Activated naive CD8-positive, alpha-beta T cell treated with anti-CD3 and anti-CD28 coated beads, Interleukin-2, amount 50 U/mL, for 24 hours (primary cell): ENCODE results near the gene OR6K3.
"Not testable (repeated sequence)": the region's sequence is repeated elsewhere in the genome, so short reads cannot be mapped to it uniquely, and the experiment has no call there.

Experiments
- ATAC-seq: fragments of 150-1000 bp; cut with Tn5 transposase; one replicate; pipeline ENCODE4 v1.10.0; 2021
- DNase-seq: peaks from one replicate; pipeline ENCODE4 v3.0.0; 2021
- H3K27ac Mint-ChIP-seq: one replicate; pipeline ENCODE4 v1.8.0; 2021; ENCODE audit warnings: mild to moderate bottlenecking, mixed read lengths
- H3K27me3 Mint-ChIP-seq: one replicate; pipeline ENCODE4 v1.8.0; 2021; ENCODE audit warnings: mixed read lengths
- H3K36me3 Mint-ChIP-seq: one replicate; pipeline ENCODE4 v1.8.0; 2021; ENCODE audit warnings: low read depth, mixed read lengths
- H3K4me1 Mint-ChIP-seq: one replicate; pipeline ENCODE4 v1.8.0; 2021; ENCODE audit warnings: mixed read lengths
- H3K4me3 Mint-ChIP-seq: one replicate; pipeline ENCODE4 v1.8.0; 2021; ENCODE audit warnings: mild to moderate bottlenecking, moderate library complexity, mixed read lengths
- H3K9me3 Mint-ChIP-seq: one replicate; pipeline ENCODE4 v1.8.0; 2021; ENCODE audit warnings: mixed read lengths

Gene OR6K3

GRCh38 chr1:158700552-158700951 is 20.0 kb downstream of the OR6K3 start, which contains the start of gene OR6K2:
TSS of gene OR6K2 (minus strand) at chr1:158700652. CDS start at chr1:158700652, 0 bp downstream.
- Mint-ChIP-seq H3K4me1 (no peaks in the 10 kb centered on the region), H3K9me3 (no peaks in the 10 kb centered on the region), H3K36me3 (no peaks in the 10 kb centered on the region), H3K27ac (no peak within 1 kb of the TSS), H3K27me3 (no peaks in the 10 kb centered on the region), H3K4me3 (no peak within 1 kb of the TSS)
- ATAC-seq = no peak
- DNase-seq = no peak

- H3K4me3 Mint-ChIP-seq = no peak overlapping the region
- H3K4me1 Mint-ChIP-seq = no peaks in the 10 kb centered on the region
- H3K27ac Mint-ChIP-seq = no peak overlapping the region
- peaks cover 4% of the 10 kb centered on the region for H3K9me3 Mint-ChIP-seq
- DNase-seq (no peak), ATAC-seq (no peak)
- no peaks in the 10 kb centered on the region for H3K36me3 Mint-ChIP-seq
- peaks cover 8% of the 10 kb centered on the region for H3K27me3 Mint-ChIP-seq
Measured at GRCh38 chr1:158694596-158694995, 25.9 kb downstream of the OR6K3 start.

- Mint-ChIP-seq H3K36me3 (no peaks in the 10 kb centered on the region), H3K4me3 (no peak overlapping the region), H3K27ac (no peak overlapping the region), H3K9me3 (peaks cover 4% of the 10 kb centered on the region), H3K4me1 (no peaks in the 10 kb centered on the region), H3K27me3 (peaks cover 11% of the 10 kb centered on the region)
- ATAC-seq (no peak), DNase-seq (no peak)
Measured at GRCh38 chr1:158692356-158692755, 28.2 kb downstream of the OR6K3 start.

GRCh38 chr1:158691907-158692306 is 28.6 kb downstream of the OR6K3 start:
- ATAC-seq (no peak), DNase-seq (no peak)
- peaks cover 13% of the 10 kb centered on the region for H3K27me3 Mint-ChIP-seq
- H3K36me3 Mint-ChIP-seq = no peaks in the 10 kb centered on the region
- no peak overlapping the region for H3K27ac Mint-ChIP-seq
- H3K4me3 Mint-ChIP-seq = no peak overlapping the region
- H3K9me3 Mint-ChIP-seq = peaks cover 4% of the 10 kb centered on the region
- H3K4me1 Mint-ChIP-seq = no peaks in the 10 kb centered on the region

- H3K9me3 Mint-ChIP-seq, H3K36me3 Mint-ChIP-seq, ATAC-seq, H3K4me1 Mint-ChIP-seq, H3K4me3 Mint-ChIP-seq, DNase-seq, H3K27ac Mint-ChIP-seq: not testable (repeated sequence)
- peaks cover 16% of the 10 kb centered on the region for H3K27me3 Mint-ChIP-seq
Measured at GRCh38 chr1:158691149-158691548, 29.4 kb downstream of the OR6K3 start.

GRCh38 chr1:158689875-158690274 is 30.6 kb downstream of the OR6K3 start:
- H3K27me3 Mint-ChIP-seq = peaks cover 17% of the 10 kb centered on the region
- H3K4me3 Mint-ChIP-seq = no peak overlapping the region
- ATAC-seq (no peak), DNase-seq (no peak)
- H3K36me3 Mint-ChIP-seq = no peaks in the 10 kb centered on the region
- H3K4me1 Mint-ChIP-seq = no peaks in the 10 kb centered on the region
- H3K9me3 Mint-ChIP-seq = peaks cover 4% of the 10 kb centered on the region
- no peak overlapping the region for H3K27ac Mint-ChIP-seq

GRCh38 chr1:158689110-158689509 is 31.4 kb downstream of the OR6K3 start:
- Mint-ChIP-seq H3K4me1 (no peaks in the 10 kb centered on the region), H3K4me3 (no peak overlapping the region), H3K27me3 (peaks cover 18% of the 10 kb centered on the region), H3K27ac (no peak overlapping the region), H3K36me3 (no peaks in the 10 kb centered on the region), H3K9me3 (peaks cover 4% of the 10 kb centered on the region)
- ATAC-seq (no peak), DNase-seq (no peak)

GRCh38 chr1:158688343-158688742 is 32.2 kb downstream of the OR6K3 start:
- peaks cover 20% of the 10 kb centered on the region for H3K27me3 Mint-ChIP-seq
- not testable (repeated sequence) for H3K36me3 Mint-ChIP-seq, H3K9me3 Mint-ChIP-seq, H3K4me1 Mint-ChIP-seq, ATAC-seq, H3K4me3 Mint-ChIP-seq, H3K27ac Mint-ChIP-seq, DNase-seq

GRCh38 chr1:158687037-158687436 is 33.5 kb downstream of the OR6K3 start:
- H3K27ac Mint-ChIP-seq = no peak overlapping the region
- peaks cover 24% of the 10 kb centered on the region for H3K27me3 Mint-ChIP-seq
- H3K4me1 Mint-ChIP-seq = no peaks in the 10 kb centered on the region
- no peaks in the 10 kb centered on the region for H3K36me3 Mint-ChIP-seq
- ATAC-seq (no peak), DNase-seq (no peak)
- no peak overlapping the region for H3K4me3 Mint-ChIP-seq
- H3K9me3 Mint-ChIP-seq = peaks cover 4% of the 10 kb centered on the region

GRCh38 chr1:158686111-158687009 is 34.2 kb downstream of the OR6K3 start, which contains the start of gene SPTA1:
TSS of gene SPTA1 (minus strand) at chr1:158686715. CDS start at chr1:158686517, 198 bp downstream.
- Mint-ChIP-seq H3K27me3 (peaks cover 24% of the 10 kb centered on the region), H3K9me3 (peaks cover 4% of the 10 kb centered on the region), H3K36me3 (no peaks in the 10 kb centered on the region), H3K27ac (no peak within 1 kb of the TSS), H3K4me1 (no peaks in the 10 kb centered on the region), H3K4me3 (no peak within 1 kb of the TSS)
- no peak for ATAC-seq
- no peak for DNase-seq

GRCh38 chr1:158685085-158685484 is 35.4 kb downstream of the OR6K3 start:
- Mint-ChIP-seq H3K36me3 (no peaks in the 10 kb centered on the region), H3K4me1 (no peaks in the 10 kb centered on the region), H3K9me3 (no peaks in the 10 kb centered on the region), H3K4me3 (no peak overlapping the region), H3K27me3 (peaks cover 22% of the 10 kb centered on the region), H3K27ac (no peak overlapping the region)
- no peak for DNase-seq
- no peak for ATAC-seq

- H3K4me3 Mint-ChIP-seq = no peak overlapping the region
- ATAC-seq = no peak
- DNase-seq = no peak
- H3K27me3 Mint-ChIP-seq = peaks cover 16% of the 10 kb centered on the region
- H3K9me3 Mint-ChIP-seq = no peaks in the 10 kb centered on the region
- H3K36me3 Mint-ChIP-seq = no peaks in the 10 kb centered on the region
- no peak overlapping the region for H3K27ac Mint-ChIP-seq
- no peaks in the 10 kb centered on the region for H3K4me1 Mint-ChIP-seq
Measured at GRCh38 chr1:158681606-158682005, 38.9 kb downstream of the OR6K3 start.

GRCh38 chr1:158679289-158679688 is 41.2 kb downstream of the OR6K3 start:
- Mint-ChIP-seq H3K36me3 (no peaks in the 10 kb centered on the region), H3K27ac (no peak overlapping the region), H3K9me3 (no peaks in the 10 kb centered on the region), H3K4me1 (peaks cover 2% of the 10 kb centered on the region), H3K27me3 (peaks cover 8% of the 10 kb centered on the region), H3K4me3 (no peak overlapping the region)
- ATAC-seq (no peak), DNase-seq (no peak)

GRCh38 chr1:158675563-158676323 is 44.8 kb downstream of the OR6K3 start:
- Mint-ChIP-seq H3K4me1 (peaks cover 2% of the 10 kb centered on the region), H3K4me3 (no peak overlapping the region), H3K9me3 (no peaks in the 10 kb centered on the region), H3K36me3 (no peaks in the 10 kb centered on the region), H3K27me3 (peaks cover 6% of the 10 kb centered on the region), H3K27ac (no peak overlapping the region)
- ATAC-seq (no peak), DNase-seq (no peak)

GRCh38 chr1:158674302-158674701 is 46.2 kb downstream of the OR6K3 start:
- Mint-ChIP-seq H3K9me3 (no peaks in the 10 kb centered on the region), H3K27ac (no peak overlapping the region), H3K4me1 (peaks cover 2% of the 10 kb centered on the region), H3K4me3 (no peak overlapping the region), H3K27me3 (peaks cover 6% of the 10 kb centered on the region), H3K36me3 (peaks cover under 1% of the 10 kb centered on the region)
- ATAC-seq (no peak), DNase-seq (no peak)
